ENCODE results near the gene TXLNG.

- TF ChIP-seq CTCF (IDR thresholded peaks at IDR 0.05; ENCODE audit: insufficient read depth, low read length) (no peak), POLR2AphosphoS5 (IDR thresholded peaks at IDR 0.05; ENCODE audit: low read depth) (no peak)
- TF ChIP-seq, protein P1, sequence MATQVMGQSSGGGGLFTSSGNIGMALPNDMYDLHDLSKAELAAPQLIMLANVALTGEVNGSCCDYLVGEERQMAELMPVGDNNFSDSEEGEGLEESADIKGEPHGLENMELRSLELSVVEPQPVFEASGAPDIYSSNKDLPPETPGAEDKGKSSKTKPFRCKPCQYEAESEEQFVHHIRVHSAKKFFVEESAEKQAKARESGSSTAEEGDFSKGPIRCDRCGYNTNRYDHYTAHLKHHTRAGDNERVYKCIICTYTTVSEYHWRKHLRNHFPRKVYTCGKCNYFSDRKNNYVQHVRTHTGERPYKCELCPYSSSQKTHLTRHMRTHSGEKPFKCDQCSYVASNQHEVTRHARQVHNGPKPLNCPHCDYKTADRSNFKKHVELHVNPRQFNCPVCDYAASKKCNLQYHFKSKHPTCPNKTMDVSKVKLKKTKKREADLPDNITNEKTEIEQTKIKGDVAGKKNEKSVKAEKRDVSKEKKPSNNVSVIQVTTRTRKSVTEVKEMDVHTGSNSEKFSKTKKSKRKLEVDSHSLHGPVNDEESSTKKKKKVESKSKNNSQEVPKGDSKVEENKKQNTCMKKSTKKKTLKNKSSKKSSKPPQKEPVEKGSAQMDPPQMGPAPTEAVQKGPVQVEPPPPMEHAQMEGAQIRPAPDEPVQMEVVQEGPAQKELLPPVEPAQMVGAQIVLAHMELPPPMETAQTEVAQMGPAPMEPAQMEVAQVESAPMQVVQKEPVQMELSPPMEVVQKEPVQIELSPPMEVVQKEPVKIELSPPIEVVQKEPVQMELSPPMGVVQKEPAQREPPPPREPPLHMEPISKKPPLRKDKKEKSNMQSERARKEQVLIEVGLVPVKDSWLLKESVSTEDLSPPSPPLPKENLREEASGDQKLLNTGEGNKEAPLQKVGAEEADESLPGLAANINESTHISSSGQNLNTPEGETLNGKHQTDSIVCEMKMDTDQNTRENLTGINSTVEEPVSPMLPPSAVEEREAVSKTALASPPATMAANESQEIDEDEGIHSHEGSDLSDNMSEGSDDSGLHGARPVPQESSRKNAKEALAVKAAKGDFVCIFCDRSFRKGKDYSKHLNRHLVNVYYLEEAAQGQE (IDR thresholded peaks at IDR 0.05; ENCODE audit: insufficient replicate concordance, low read depth) = no peak
These were observed 46.7 kb upstream of the TXLNG start for GRCh38 chrX:16739574-16739973.

Measured in HL-60 (cell line).